NCI-H510A (cell line): ENCODE data around the gene RAPSN.
"Not testable (repeated sequence)": the region's sequence is repeated elsewhere in the genome, so short reads cannot be mapped to it uniquely, and the experiment has no call there.

Experiments used
- DNase-seq: peaks from one replicate; lab custom pipeline; 2025; lab: John Stamatoyannopoulos, UW

RAPSN gene

GRCh38 chr11:47466201-47466600 is 17.3 kb upstream of the RAPSN start:
- no peak for DNase-seq

- peak; percentile 27 for DNase-seq
These were observed 15.5 kb upstream of the RAPSN start for GRCh38 chr11:47464483-47464882.

- DNase-seq: no peak
These were observed 12.9 kb upstream of the RAPSN start for GRCh38 chr11:47461876-47462275.

GRCh38 chr11:47460571-47461235 is 11.8 kb upstream of the RAPSN start:
- no peak for DNase-seq

GRCh38 chr11:47454258-47454671 is 5.3 kb upstream of the RAPSN start:
- not testable (repeated sequence) for DNase-seq

- DNase-seq: no peak
These were observed 4.4 kb upstream of the RAPSN start for GRCh38 chr11:47453365-47453764.

- DNase-seq: no peak
These were observed 3.1 kb upstream of the RAPSN start for GRCh38 chr11:47451990-47452389.

- DNase-seq: no peak
These were observed 2.5 kb upstream of the RAPSN start for GRCh38 chr11:47451436-47451835.

GRCh38 chr11:47449541-47449940 is 605 bp upstream of the RAPSN start:
- DNase-seq: no peak

- DNase-seq: no peak
These were observed 1.0 kb downstream of the RAPSN start for GRCh38 chr11:47447906-47448305.

- no peak for DNase-seq
These were observed 2.1 kb downstream of the RAPSN start for GRCh38 chr11:47446833-47447232.

GRCh38 chr11:47445840-47446239 is 3.1 kb downstream of the RAPSN start:
- DNase-seq: no peak

- DNase-seq: no peak
These were observed 5.1 kb downstream of the RAPSN start for GRCh38 chr11:47443817-47444216.

GRCh38 chr11:47443028-47443700 is 5.8 kb downstream of the RAPSN start:
- DNase-seq: no peak

- no peak for DNase-seq
These were observed 6.4 kb downstream of the RAPSN start for GRCh38 chr11:47442514-47442913.

- DNase-seq: no peak
These were observed 7.5 kb downstream of the RAPSN start for GRCh38 chr11:47441421-47441820.

GRCh38 chr11:47440054-47440476 is 8.9 kb downstream of the RAPSN start:
- no peak for DNase-seq

- DNase-seq: no peak
These were observed 10.2 kb downstream of the RAPSN start for GRCh38 chr11:47438721-47439120.

- no peak for DNase-seq
These were observed 11.1 kb downstream of the RAPSN start for GRCh38 chr11:47437746-47438418.

- no peak for DNase-seq
These were observed 11.7 kb downstream of the RAPSN start for GRCh38 chr11:47437218-47437745.

GRCh38 chr11:47436726-47437125 is 12.2 kb downstream of the RAPSN start:
- DNase-seq: no peak

GRCh38 chr11:47435687-47436086 is 13.2 kb downstream of the RAPSN start:
- no peak for DNase-seq
